Activated T-cell treated with anti-CD3 and anti-CD28 coated beads for 48 hours (primary cell): ENCODE data around the gene POLR2M.
A peak's percentile ranks its signal among the peaks of the same experiment; 100 is the strongest.

Experiments
- DNase-seq: peaks from one replicate; pipeline ENCODE4 v3.0.0-alpha.2; 2020; ENCODE audit warnings: low read depth

Gene POLR2M

GRCh38 chr15:57692709-57693108, 13.8 kb upstream of the POLR2M start:
- DNase-seq: no peak

GRCh38 chr15:57694279-57694678, 12.2 kb upstream of the POLR2M start:
- DNase-seq: no peak

- DNase-seq: no peak
Observed at GRCh38 chr15:57696146-57696545, 10.4 kb upstream of the POLR2M start.

GRCh38 chr15:57697588-57697987, 8.9 kb upstream of the POLR2M start:
- no peak for DNase-seq

GRCh38 chr15:57698243-57698642, 8.3 kb upstream of the POLR2M start:
- DNase-seq: no peak

GRCh38 chr15:57698991-57699390, 7.5 kb upstream of the POLR2M start:
- no peak for DNase-seq

- DNase-seq: no peak
Observed at GRCh38 chr15:57703387-57703786, 3.1 kb upstream of the POLR2M start.

GRCh38 chr15:57704441-57704840, 2.1 kb upstream of the POLR2M start:
- DNase-seq: no peak

- DNase-seq: no peak
Observed at GRCh38 chr15:57705746-57706404, 639 bp upstream of the POLR2M start.

- DNase-seq: no peak
Observed at GRCh38 chr15:57708047-57708446, 1.5 kb downstream of the POLR2M start.

DNA sequence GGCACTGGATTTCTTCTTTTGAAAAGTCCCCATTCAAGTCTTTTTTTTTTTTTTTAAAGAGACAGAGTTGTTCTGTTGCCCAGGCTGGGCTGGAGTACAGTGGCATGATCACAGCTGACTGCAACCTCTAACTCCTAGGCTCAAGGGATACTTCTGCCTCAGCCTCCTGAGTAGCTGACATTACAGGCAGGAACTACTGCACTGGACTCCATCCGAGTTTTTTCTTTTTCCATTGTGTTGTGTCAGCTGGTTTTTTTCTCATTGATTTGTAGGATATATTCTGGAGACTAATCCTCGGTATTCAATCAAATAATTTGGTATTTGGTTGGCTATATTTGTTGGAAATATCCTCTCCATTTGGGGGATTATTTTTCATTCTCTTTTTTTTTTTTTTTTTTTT, 11.8 kb downstream of the POLR2M start:
- no peak for DNase-seq

DNA sequence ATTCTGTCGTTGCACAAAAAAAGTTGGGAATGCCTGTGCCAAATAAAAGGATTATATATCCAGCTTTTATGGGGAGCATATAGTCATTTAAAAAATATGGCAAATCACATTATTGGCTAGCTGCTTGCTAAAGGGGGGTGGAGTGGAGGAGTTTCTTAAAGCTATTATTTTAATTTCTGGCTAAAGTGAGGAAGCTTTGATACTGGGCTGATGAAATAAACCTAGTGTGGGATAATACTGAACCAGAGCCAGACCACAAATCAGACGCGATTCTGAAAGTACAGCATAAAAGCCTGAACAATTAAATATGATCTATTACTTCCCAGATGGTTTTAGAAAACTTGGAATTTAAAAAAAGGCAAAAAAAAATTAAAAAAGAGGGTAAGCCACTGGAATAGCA, 14.4 kb downstream of the POLR2M start:
- DNase-seq: no peak

DNA sequence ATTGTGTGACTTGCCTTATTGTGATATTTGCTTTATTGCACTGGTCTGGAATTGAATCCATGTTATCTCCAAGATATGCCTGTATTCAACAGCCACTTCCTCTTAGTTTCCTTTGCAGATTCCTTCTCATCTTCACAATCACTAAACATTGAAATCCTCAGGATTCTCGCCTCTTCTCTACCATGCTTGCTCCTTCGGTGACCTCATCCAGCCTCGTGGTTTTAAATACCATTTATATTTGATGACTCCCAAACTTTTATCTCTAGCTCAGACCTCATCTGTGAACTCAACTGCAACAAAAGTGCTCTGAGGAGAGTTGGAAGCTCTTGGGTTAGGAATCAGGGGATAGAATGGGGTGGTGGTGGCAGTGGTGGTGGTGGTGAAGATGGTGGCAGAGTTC, 19.9 kb downstream of the POLR2M start:
- DNase-seq: no peak

DNA sequence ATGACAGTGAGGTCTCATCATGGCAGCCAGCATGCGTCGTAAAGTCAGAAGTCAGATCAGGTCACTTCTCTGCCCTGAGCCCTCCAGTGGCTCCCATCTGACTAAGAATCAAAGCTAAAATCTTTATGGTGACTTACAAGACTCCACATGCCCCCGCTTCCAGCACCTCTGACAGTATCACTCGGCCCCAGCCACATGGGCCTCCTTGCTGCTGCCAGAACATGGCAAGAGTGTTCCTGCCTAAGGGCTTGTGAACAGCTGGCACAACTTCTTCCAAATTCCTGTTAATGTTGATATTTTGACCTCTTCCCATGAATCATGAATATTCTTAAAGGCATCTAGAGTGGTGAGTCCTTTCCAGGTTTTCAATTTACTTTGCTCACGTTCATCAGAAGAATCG, 20.5 kb downstream of the POLR2M start:
- no peak for DNase-seq

GRCh38 chr15:57728436-57728835, 21.9 kb downstream of the POLR2M start:
- DNase-seq: no peak

DNA sequence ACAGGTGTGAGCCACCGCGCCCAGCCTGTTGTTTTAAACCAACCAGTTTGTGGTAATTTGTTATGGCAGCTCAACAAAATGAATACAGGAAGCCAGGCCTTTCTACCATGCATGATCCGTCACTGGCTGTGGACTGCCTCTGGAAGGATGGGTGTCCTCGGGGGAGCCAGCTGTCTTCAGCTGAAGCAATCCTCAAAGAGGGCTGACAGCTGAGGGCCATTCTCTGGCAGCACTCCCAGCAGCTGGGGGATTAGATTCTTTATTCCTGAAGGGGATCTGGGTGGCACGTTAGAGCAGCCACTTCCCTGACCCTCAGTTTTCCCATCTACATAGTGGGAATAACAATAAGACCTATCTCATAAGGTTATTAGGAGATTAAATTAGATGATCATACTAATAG, 24.4 kb downstream of the POLR2M start:
- DNase-seq: no peak

DNA sequence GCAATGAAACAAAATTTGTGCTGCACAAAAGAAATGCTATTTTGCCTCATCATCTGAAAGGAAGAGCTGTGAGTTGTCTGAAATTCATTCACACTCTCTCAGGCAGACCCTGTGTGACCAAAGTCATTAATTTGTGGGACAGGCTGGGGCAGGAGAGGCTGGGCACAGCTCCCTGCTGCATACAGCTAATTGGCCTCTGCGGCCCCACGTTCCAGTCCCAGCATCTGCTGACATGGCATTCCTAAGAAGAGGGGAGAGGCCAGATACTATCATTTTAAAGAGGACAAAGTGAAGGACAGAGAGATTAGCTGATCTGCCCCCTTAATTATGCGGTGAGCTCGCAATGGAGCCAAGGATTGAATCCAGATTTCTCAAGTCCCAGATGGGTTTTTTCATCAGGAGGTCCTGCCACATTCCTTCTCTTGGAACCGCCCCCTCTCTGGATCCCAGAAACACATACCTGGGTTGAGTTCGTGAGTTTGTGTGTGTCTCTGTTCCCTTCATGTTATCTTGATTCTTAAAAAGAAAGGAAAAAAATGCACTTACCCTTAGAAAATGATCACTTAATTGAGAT, 25.1 kb downstream of the POLR2M start:
- DNase-seq: no peak

DNA sequence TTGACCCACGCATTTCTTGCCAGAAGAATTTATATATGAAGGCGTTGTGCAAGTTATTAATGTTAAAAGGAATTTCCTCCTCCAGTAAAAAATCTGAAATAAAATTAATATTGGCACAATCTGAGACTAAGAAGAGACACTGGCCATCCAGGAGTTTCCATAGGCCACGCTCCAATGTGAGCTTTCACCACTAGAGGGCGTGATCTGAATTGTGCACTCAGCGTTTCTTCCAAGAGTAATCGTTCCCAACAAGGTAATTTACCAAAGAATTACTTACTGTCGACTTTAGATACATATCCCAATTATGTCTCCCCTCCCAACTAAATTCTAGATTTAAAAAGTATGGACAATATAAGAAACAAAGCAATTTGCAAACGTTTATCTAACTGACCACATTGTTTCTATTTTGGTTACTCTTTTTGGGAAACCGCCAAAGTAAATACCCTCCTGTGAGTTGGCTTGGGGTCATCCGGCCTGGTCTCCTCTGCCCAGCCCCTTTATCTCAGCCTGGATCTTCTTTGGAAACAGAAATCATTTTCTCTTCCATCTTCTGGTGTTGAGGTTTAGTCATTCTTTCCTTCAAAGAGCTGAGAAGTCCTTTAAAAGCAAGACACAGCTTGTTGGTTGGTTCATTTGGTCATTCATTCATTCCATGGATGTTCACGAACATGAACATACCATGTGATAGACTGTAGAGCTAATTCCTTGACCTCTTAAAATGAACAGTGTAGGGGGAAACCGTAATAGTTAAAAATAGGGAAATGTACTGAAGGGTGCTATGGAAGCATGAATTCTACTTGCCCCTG, 26.2 kb downstream of the POLR2M start:
- peak; percentile 14 for DNase-seq

DNA sequence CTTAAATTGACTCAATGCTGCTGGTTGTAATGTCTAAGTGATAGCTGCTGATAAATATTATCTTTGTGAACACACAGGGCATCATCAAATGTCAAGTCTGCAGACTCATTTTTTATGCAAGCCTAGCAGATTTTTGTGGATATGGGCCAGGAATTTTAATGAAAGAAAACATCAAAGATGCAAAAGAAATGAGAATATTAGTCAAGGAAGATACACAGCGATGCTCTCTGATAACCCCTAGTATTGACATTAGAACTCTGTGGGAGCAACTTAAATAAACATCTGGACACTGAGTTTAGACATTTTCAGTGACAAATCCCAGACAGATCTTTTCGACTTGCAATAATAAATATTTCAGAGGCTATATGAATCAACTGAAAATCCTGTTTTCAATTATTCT, 28.3 kb downstream of the POLR2M start:
- DNase-seq: no peak

DNA sequence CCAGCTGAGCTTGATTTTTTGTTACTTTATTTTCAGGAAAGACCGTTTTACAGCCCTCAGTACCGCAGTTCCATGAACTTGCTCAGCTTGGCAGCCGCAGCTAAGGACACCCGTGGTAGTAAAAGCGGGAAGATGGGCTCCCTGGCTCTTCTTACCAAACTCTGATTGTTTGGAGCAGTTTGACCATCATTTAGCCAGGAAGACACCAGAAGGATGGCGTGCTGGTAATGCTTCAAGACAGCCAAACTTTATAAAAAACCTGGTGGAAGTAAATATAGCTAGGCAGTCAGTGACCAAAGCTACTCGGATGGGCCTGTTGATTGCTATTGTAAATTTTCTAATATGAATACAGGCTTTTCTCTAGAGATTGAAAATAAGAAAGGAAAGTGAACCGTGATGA, 28.9 kb downstream of the POLR2M start:
- DNase-seq: no peak

- no peak for DNase-seq
Observed at GRCh38 chr15:57735891-57736290, 29.4 kb downstream of the POLR2M start.

GRCh38 chr15:57736591-57736990, 30.1 kb downstream of the POLR2M start:
- no peak for DNase-seq

DNA sequence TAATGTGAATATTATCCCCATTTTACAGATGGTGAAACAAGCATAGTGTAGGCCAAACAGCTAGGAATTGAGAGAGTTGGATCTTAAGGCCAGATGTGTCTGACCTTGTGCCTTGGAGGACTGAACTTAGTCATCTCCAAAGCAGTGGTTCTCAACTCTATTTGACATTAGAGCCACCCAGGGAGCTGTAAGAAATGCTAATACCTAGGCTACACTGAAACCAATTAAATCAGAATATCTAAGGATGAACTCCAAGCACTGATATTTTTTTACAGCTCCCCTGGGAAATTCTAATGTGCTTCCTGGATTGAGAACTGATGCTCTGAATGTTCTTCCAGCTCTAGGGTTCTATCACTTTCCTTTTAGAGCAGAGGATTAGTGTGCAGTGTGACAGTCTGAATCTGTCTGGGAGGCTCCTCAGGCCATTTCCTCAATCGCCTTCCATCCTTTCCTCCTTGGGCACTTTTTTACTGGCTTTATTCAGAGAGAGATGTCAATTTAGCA, 32.3 kb downstream of the POLR2M start:
- no peak for DNase-seq
